ENCODE measurements around the gene TTC12. TPM values are rescaled to one million over a fixed set of nuclear protein-coding genes. Genes with fewer than 3 reads are reported as not detected.

TTC12 gene
- total RNA-seq, 1 experiment from 2014 or later = 30.5 TPM

DNA sequence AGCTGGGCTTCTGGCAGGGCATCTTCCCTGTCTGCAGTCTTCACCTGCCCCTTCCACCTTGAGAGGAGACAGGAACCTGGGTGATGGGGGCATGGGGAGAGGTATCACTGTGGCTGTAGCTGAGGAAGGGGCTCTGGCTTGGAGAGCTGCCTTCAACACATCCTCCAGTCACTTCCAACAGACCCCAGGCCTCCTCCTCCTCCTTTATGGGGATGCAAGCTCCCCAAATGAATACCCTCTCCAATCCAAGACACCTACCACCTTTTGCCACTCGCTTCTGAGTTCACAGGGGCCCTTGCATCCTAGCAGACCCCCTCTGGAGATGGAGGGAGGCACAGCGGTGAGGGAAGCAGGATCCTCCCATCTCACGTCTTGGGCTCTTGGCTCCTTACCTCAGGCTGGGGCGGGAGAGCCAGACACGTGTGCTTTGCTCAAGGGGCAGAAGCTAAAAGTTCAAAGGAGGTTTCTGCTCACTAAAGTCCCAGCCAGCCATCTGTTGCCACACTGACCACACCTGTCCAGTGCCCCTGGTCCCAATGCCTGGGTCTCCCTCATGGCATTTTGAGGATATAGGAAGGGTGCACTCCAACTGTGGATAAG, 86.3 kb downstream of the TTC12 start:
- Mint-ChIP-seq H3K4me3 (ENCODE audit: unreplicated experiment) (no peak overlapping the region), H3K27ac (ENCODE audit: low read depth, unreplicated experiment) (no peak overlapping the region), H3K27me3 (ENCODE audit: insufficient read depth, unreplicated experiment) (no peaks in the 10 kb centered on the region), H3K9me3 (ENCODE audit: unreplicated experiment) (no peaks in the 10 kb centered on the region), H3K36me3 (ENCODE audit: insufficient read depth, unreplicated experiment) (no peaks in the 10 kb centered on the region), H3K4me1 (ENCODE audit: insufficient read depth, unreplicated experiment) (peaks cover 35% of the 10 kb centered on the region)
- ChIA-PET CTCF (interaction anchor here (0.6 to 1.1 kb wide), 4 partner anchors 18 to 94 kb away, joined by 3 to 4 read pairs (median 3); no protein-coding TSS in a partner anchor), POLR2A (interaction anchor here (1.1 to 2.8 kb wide), 6 partner anchors 11 to 330 kb away, joined by 3 to 18 read pairs (median 6); no protein-coding TSS in a partner anchor)
- TF ChIP-seq, protein P1, sequence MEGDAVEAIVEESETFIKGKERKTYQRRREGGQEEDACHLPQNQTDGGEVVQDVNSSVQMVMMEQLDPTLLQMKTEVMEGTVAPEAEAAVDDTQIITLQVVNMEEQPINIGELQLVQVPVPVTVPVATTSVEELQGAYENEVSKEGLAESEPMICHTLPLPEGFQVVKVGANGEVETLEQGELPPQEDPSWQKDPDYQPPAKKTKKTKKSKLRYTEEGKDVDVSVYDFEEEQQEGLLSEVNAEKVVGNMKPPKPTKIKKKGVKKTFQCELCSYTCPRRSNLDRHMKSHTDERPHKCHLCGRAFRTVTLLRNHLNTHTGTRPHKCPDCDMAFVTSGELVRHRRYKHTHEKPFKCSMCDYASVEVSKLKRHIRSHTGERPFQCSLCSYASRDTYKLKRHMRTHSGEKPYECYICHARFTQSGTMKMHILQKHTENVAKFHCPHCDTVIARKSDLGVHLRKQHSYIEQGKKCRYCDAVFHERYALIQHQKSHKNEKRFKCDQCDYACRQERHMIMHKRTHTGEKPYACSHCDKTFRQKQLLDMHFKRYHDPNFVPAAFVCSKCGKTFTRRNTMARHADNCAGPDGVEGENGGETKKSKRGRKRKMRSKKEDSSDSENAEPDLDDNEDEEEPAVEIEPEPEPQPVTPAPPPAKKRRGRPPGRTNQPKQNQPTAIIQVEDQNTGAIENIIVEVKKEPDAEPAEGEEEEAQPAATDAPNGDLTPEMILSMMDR (IDR thresholded peaks at IDR 0.05; ENCODE audit: unreplicated experiment) = no peak
- no peak for DNase-seq (ENCODE audit: unreplicated experiment)
- intact Hi-C loops (cut with micrococcal nuclease) = loop anchor here (1.0 to 5.0 kb wide), 3 partner anchors 16 to 88 kb away; partner anchors contain the start of gene TTC12
- no TSS peak for BruUV-seq (replicated peaks)

DNA sequence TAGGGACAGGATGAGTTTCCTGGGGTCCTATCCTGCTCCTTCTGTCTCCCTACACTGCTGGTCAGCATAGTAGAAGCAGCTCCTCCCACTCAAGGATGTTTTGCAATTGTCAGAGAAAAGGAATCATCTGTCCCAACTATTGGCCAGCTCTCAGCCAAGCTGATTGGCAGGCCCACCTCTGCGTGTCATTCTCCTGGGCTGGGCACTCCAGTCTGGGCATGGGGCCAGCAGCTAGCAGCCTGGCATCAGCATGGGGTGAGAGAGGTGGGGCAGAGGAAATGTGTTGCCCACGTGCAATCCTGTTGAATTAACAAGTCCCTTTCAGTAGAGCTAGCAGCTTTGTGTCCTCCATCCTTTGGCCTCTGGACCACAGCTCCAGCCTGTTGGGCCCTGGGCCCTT, 87.3 kb downstream of the TTC12 start:
- Mint-ChIP-seq H3K36me3 (ENCODE audit: insufficient read depth, unreplicated experiment) (no peaks in the 10 kb centered on the region), H3K27ac (ENCODE audit: low read depth, unreplicated experiment) (peak overlapping the region; percentile 39), H3K4me1 (ENCODE audit: insufficient read depth, unreplicated experiment) (peaks cover 44% of the 10 kb centered on the region), H3K9me3 (ENCODE audit: unreplicated experiment) (no peaks in the 10 kb centered on the region), H3K27me3 (ENCODE audit: insufficient read depth, unreplicated experiment) (no peaks in the 10 kb centered on the region), H3K4me3 (ENCODE audit: unreplicated experiment) (no peak overlapping the region)
- DNase-seq (ENCODE audit: unreplicated experiment) = peak; percentile 99
- TF ChIP-seq, protein P1 (IDR thresholded peaks at IDR 0.05; ENCODE audit: unreplicated experiment) = no peak
- intact Hi-C loops (cut with micrococcal nuclease) = loop anchor here (1.0 to 5.0 kb wide), 3 partner anchors 17 to 89 kb away; partner anchors contain the start of gene TTC12
- CTCF ChIA-PET = interaction anchor here (0.5 to 2.0 kb wide), 8 partner anchors 32 to 329 kb away, joined by 3 to 11 read pairs (median 4); no protein-coding TSS in a partner anchor
- no TSS peak for BruUV-seq (replicated peaks)
- POLR2A ChIA-PET = interaction anchor here (0.5 to 2.8 kb wide), 13 partner anchors 9 to 371 kb away, joined by 3 to 18 read pairs (median 3); partner anchors contain the start of gene TTC12

DNA sequence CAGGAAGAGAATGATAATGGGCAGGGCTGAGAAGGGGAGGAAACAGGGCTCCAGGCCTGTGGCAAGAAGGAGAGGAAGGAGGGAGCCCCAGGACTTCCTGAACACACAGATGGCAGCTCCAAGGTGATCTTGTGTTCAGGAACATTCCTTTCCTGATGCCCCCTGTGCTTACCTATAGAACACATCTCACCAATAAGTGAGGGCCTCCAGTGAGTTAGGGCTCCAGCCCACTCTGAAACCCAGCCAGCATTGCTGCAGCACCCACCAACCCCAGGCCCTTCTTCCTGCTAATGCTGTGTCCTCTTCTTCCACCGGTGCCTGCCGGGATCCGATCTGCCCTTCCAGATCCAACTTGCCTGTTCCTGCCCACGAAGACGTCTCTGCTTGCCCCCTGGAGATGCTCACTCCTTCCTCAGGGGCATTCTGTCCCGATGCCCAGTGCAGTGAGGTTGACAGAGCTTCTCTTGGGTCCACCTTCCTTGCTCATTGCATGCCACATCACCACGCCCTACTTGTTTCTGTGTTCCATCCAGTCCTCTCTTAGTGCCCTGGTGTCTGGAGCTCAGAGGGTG, 90.6 kb downstream of the TTC12 start:
- DNase-seq (ENCODE audit: unreplicated experiment) = peak; percentile 18
- intact Hi-C loops (cut with micrococcal nuclease) = loop anchor here (5.0 kb wide), 2 partner anchors 42 to 93 kb away; partner anchors contain the start of gene TTC12
- no peaks in the 10 kb centered on the region for H3K36me3 Mint-ChIP-seq (ENCODE audit: insufficient read depth, unreplicated experiment)
- BruUV-seq (replicated peaks) = no TSS peak
- ChIA-PET POLR2A (interaction anchor here (1.0 to 1.4 kb wide), 2 partner anchors 20 to 40 kb away, joined by 3 read pairs; no protein-coding TSS in a partner anchor), CTCF (interaction anchor here (0.6 kb wide), 1 partner anchor 414 kb away, joined by 3 read pairs; no protein-coding TSS in a partner anchor)
- H3K9me3 Mint-ChIP-seq (ENCODE audit: unreplicated experiment) = no peaks in the 10 kb centered on the region
- peaks cover 36% of the 10 kb centered on the region for H3K4me1 Mint-ChIP-seq (ENCODE audit: insufficient read depth, unreplicated experiment)
- no peaks in the 10 kb centered on the region for H3K27me3 Mint-ChIP-seq (ENCODE audit: insufficient read depth, unreplicated experiment)
- no peak overlapping the region for H3K4me3 Mint-ChIP-seq (ENCODE audit: unreplicated experiment)
- no peak overlapping the region for H3K27ac Mint-ChIP-seq (ENCODE audit: low read depth, unreplicated experiment)
- TF ChIP-seq, protein P1 (IDR thresholded peaks at IDR 0.05; ENCODE audit: unreplicated experiment) = no peak
